Uterus (tissue), 2 donors: ENCODE results near the gene PLXNC1.

Experiments
- POLR2A ChIP-seq, 2 donors: fragments of 450-650 bp; IDR thresholded peaks; one replicate each; pipeline ENCODE4 v1.6.1; 2016; ENCODE audit warnings: antibody characterized with exemption in 2 of 2, mild to moderate bottlenecking in 1 of 2, moderate library complexity in 1 of 2
- TF ChIP-seq, protein P1 (sequence below), 4 experiments: fragments of 200-600 bp in 2 of 4; fragments of 450-650 bp in 2 of 4; sonication (generic) in 2 of 4; IDR thresholded peaks; one replicate each; pipeline ENCODE4 v1.5.1; 2016 to 2019; ENCODE audit warnings: antibody characterized with exemption in 4 of 4, mild to moderate bottlenecking in 2 of 4, moderate library complexity in 1 of 4

DNA sequence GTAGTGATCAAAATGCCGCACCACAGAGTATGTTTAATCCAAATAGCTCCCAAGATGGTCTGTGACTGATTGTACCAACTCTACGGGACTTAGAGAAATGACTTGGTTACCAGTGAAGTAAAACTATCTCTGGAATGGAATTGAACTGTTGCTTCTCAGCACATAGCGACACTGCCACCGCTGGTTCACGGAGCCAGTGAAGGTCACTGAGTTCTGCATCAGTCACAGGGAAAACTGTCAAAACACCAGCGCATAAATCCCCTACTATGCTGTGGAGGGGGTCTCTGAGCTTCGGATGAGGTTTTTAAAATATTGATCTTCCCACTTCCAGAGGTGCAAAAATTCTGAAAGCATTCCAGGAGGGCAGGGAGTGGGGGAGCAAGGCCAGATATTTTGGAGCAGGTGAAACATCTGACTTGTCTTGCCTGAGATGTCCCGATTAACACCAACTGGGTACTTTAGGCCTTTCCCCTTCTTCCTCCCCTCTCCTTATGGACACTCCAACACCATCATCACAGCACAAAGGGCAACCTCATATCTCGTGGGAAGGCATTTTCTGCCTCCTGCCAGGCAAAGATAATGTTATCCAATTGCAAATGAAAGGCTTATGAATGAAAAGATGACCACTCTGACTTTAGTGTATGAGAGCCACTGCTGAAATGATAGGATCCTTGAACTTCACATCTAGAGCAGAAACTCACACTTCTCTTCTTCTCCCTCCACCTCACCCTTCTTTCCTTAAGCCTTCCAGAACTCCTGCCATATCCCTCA is 2.0 kb upstream of the PLXNC1 start:
- TF ChIP-seq, protein P1, sequence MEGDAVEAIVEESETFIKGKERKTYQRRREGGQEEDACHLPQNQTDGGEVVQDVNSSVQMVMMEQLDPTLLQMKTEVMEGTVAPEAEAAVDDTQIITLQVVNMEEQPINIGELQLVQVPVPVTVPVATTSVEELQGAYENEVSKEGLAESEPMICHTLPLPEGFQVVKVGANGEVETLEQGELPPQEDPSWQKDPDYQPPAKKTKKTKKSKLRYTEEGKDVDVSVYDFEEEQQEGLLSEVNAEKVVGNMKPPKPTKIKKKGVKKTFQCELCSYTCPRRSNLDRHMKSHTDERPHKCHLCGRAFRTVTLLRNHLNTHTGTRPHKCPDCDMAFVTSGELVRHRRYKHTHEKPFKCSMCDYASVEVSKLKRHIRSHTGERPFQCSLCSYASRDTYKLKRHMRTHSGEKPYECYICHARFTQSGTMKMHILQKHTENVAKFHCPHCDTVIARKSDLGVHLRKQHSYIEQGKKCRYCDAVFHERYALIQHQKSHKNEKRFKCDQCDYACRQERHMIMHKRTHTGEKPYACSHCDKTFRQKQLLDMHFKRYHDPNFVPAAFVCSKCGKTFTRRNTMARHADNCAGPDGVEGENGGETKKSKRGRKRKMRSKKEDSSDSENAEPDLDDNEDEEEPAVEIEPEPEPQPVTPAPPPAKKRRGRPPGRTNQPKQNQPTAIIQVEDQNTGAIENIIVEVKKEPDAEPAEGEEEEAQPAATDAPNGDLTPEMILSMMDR (IDR thresholded peaks at IDR 0.05) = no peak
- TF ChIP-seq POLR2A (IDR thresholded peaks at IDR 0.05) = no peak
